H1 (cell line): Measurements from ENCODE around the gene APBA2. TPM values are rescaled to one million over a fixed set of nuclear protein-coding genes. Genes with fewer than 3 reads are reported as not detected.

Source experiments
- CTCF ChIA-PET: fragments of 300-600 bp; sonication (Branson Sonifier 250); formaldehyde crosslinking; loops from one replicate; lab custom pipeline; 2021; ENCODE audit not compliant: partially characterized antibody; lab: Charles Lee
- POLR2A ChIA-PET: fragments of 300-600 bp; sonication (Branson Sonifier 250); formaldehyde crosslinking; loops from one replicate; lab custom pipeline; 2021; ENCODE audit warnings: inconsistent platforms; ENCODE audit not compliant: partially characterized antibody; lab: Charles Lee
- DNase-seq, 2 experiments: peaks; one replicate each; pipeline versions ENCODE4 v3.0.0 to v3.0.0-alpha.2; 2010 to 2022; ENCODE audit warnings: low spot score in 2 of 2, low read depth in 1 of 2, mixed read lengths in 1 of 2
- FAIRE-seq: peaks from 2 replicates; lab custom pipeline; 2011; peaks lifted over from hg19 to GRCh38; lab: Jason Lieb, UNC
- H2AFZ ChIP-seq: 2 replicates; pipeline ENCODE4 v1.8.1; 2012; ENCODE audit warnings: low read length, inconsistent platforms
- H2AK5ac ChIP-seq: 2 replicates; pipeline ENCODE4 v1.6.1; 2013; ENCODE audit warnings: low read depth, low read length
- H2BK120ac ChIP-seq: replicated peaks from 2 replicates; pipeline ENCODE3; 2013; ENCODE audit warnings: low read depth, low read length, inconsistent platforms
- H2BK12ac ChIP-seq: 2 replicates; pipeline ENCODE4 v1.6.1; 2013; ENCODE audit warnings: low read depth, low read length
- H2BK15ac ChIP-seq: 2 replicates; pipeline ENCODE4 v1.6.1; 2013; ENCODE audit warnings: low read length
- H2BK20ac ChIP-seq: 2 replicates; pipeline ENCODE4 v1.6.1; 2013; ENCODE audit warnings: low read length
- H2BK5ac ChIP-seq: 2 replicates; pipeline ENCODE4 v1.6.1; 2013; ENCODE audit warnings: low read depth, low read length
- H3K14ac ChIP-seq: 2 replicates; pipeline ENCODE4 v1.6.1; 2013; ENCODE audit warnings: inconsistent platforms; ENCODE audit not compliant: insufficient read length
- H3K18ac ChIP-seq: 2 replicates; pipeline ENCODE4 v1.6.1; 2013; ENCODE audit warnings: low read length; ENCODE audit errors: extremely low read depth
- H3K23ac ChIP-seq: 2 replicates; pipeline ENCODE4 v1.6.1; 2013; ENCODE audit warnings: inconsistent platforms; ENCODE audit not compliant: insufficient read length
- H3K23me2 ChIP-seq: 2 replicates; pipeline ENCODE4 v1.6.1; 2013; ENCODE audit warnings: low read depth, low read length
- H3K27ac ChIP-seq: 2 replicates; pipeline ENCODE4 v1.6.1; 2011; ENCODE audit warnings: low read depth, low read length, inconsistent platforms
- H3K27me3 ChIP-seq, 4 experiments: replicated peaks in 1 of 4; 1 replicate in 1 of 4; 2 replicates in 3 of 4; pipeline versions ENCODE4 v1.6.1 to v1.8.1; 2011 to 2013; ENCODE audit warnings: low read length in 3 of 4, mild to moderate bottlenecking in 3 of 4, inconsistent platforms in 2 of 4, mixed read lengths in 2 of 4, moderate library complexity in 1 of 4; ENCODE audit not compliant: control insufficient read depth in 3 of 4, insufficient read depth in 3 of 4; ENCODE audit errors: extremely low read depth in 1 of 4
- H3K36me3 ChIP-seq, 4 experiments: 2 replicates each; pipeline versions ENCODE4 v1.6.1 to v1.8.1; 2011 to 2013; ENCODE audit warnings: mild to moderate bottlenecking in 4 of 4, low read length in 3 of 4, moderate library complexity in 2 of 4, control low read depth in 1 of 4, inconsistent platforms in 1 of 4; ENCODE audit not compliant: insufficient read depth in 4 of 4, control insufficient read depth in 2 of 4
- H3K4ac ChIP-seq: replicated peaks from 2 replicates; pipeline ENCODE3; 2013; ENCODE audit warnings: low read length, low read depth, mixed read lengths, inconsistent platforms; ENCODE audit not compliant: insufficient read length
- H3K4me1 ChIP-seq, 4 experiments: replicated peaks in 1 of 4; 1 replicate in 1 of 4; 2 replicates in 3 of 4; pipeline versions ENCODE4 v1.6.1 to v1.8.1; 2011 to 2013; ENCODE audit warnings: low read length in 3 of 4, inconsistent platforms in 2 of 4, mixed read lengths in 1 of 4; ENCODE audit not compliant: insufficient read depth in 4 of 4, control insufficient read depth in 3 of 4
- H3K4me2 ChIP-seq, 2 experiments: 2 replicates each; pipeline versions ENCODE4 v1.6.1 to v1.8.1; 2011 to 2013; ENCODE audit warnings: low read depth in 2 of 2, low read length in 2 of 2, control low read depth in 1 of 2, inconsistent platforms in 1 of 2, mild to moderate bottlenecking in 1 of 2; ENCODE audit not compliant: insufficient read depth in 1 of 2
- H3K4me3 ChIP-seq, 4 experiments: fragments of 200-600, 300-600 bp in 1 of 4; sonication (generic), shearing (Covaris generic), sonication (Bioruptor Twin) in 1 of 4; 2 replicates each; pipeline versions ENCODE4 v1.5.1 to v1.8.1; 2011 to 2016; ENCODE audit warnings: low read length in 4 of 4, low read depth in 3 of 4, control low read depth in 2 of 4, inconsistent platforms in 2 of 4, mild to moderate bottlenecking in 2 of 4, mixed read lengths in 1 of 4, moderate library complexity in 1 of 4; ENCODE audit not compliant: insufficient read depth in 2 of 4; ENCODE audit errors: extremely low read depth in 1 of 4
- H3K56ac ChIP-seq: replicated peaks from 2 replicates; pipeline ENCODE3; 2013; ENCODE audit warnings: low read depth, mild to moderate bottlenecking, mixed read lengths, low read length, inconsistent platforms; ENCODE audit not compliant: insufficient read length
- H3K79me1 ChIP-seq: 2 replicates; pipeline ENCODE4 v1.6.1; 2013; ENCODE audit warnings: low read depth, low read length, control low read depth
- H3K79me2 ChIP-seq, 2 experiments: 2 replicates each; pipeline versions ENCODE4 v1.6.1 to v1.8.1; 2012 to 2013; ENCODE audit warnings: low read length in 2 of 2, mild to moderate bottlenecking in 2 of 2, inconsistent platforms in 1 of 2; ENCODE audit not compliant: insufficient read depth in 2 of 2, control insufficient read depth in 1 of 2
- H3K9ac ChIP-seq, 4 experiments: replicated peaks in 1 of 4; 1 replicate in 1 of 4; 2 replicates in 3 of 4; pipeline versions ENCODE4 v1.6.1 to v1.8.1; 2011 to 2013; ENCODE audit warnings: low read depth in 3 of 4, low read length in 3 of 4, control low read depth in 2 of 4, mild to moderate bottlenecking in 2 of 4, moderate library complexity in 2 of 4, inconsistent platforms in 1 of 4; ENCODE audit errors: extremely low read depth in 1 of 4
- H3K9me3 ChIP-seq, 2 experiments: 2 replicates each; pipeline versions ENCODE4 v1.6.1 to v1.8.1; 2012 to 2013; ENCODE audit warnings: mild to moderate bottlenecking in 2 of 2, moderate library complexity in 2 of 2, control low read depth in 1 of 2, inconsistent platforms in 1 of 2, low read depth in 1 of 2, low read length in 1 of 2, mixed read lengths in 1 of 2; ENCODE audit not compliant: insufficient read depth in 2 of 2
- H4K20me1 ChIP-seq, 2 experiments: replicated peaks in 1 of 2; 2 replicates each; pipeline versions ENCODE3 to v1.8.1; 2011 to 2013; ENCODE audit warnings: inconsistent platforms in 2 of 2, low read length in 2 of 2, mild to moderate bottlenecking in 1 of 2; ENCODE audit not compliant: insufficient read depth in 2 of 2, control insufficient read depth in 1 of 2
- H4K5ac ChIP-seq: 2 replicates; pipeline ENCODE4 v1.6.1; 2013; ENCODE audit warnings: low read length, low read depth, mixed read lengths, inconsistent platforms; ENCODE audit not compliant: insufficient read length
- H4K8ac ChIP-seq: 2 replicates; pipeline ENCODE4 v1.8.0; 2013; ENCODE audit warnings: mild to moderate bottlenecking, moderate library complexity, low read length, inconsistent platforms; ENCODE audit not compliant: insufficient read depth; ENCODE audit errors: extremely low read depth
- H4K91ac ChIP-seq: replicated peaks from 2 replicates; pipeline ENCODE3; 2013; ENCODE audit warnings: low read length, mixed read lengths, inconsistent platforms; ENCODE audit not compliant: insufficient read length
- BACH1 ChIP-seq: IDR thresholded peaks from 2 replicates; pipeline ENCODE4 v1.6.1; 2012; ENCODE audit warnings: low read length, improper control_type of control experiment
- BRCA1 ChIP-seq: IDR thresholded peaks from 2 replicates; pipeline ENCODE4 v1.6.1; 2012; ENCODE audit warnings: low read depth, low read length, improper control_type of control experiment
- CEBPB ChIP-seq: IDR thresholded peaks from 2 replicates; pipeline ENCODE4 v1.6.1; 2012; ENCODE audit warnings: low read depth, low read length
- EGR1 ChIP-seq: IDR thresholded peaks from 2 replicates; pipeline ENCODE4 v1.6.1; 2011; ENCODE audit warnings: low read depth, low read length, borderline replicate concordance
- EZH2 ChIP-seq: fragments of 200-600 bp; sonication (generic); IDR thresholded peaks from 2 replicates; pipeline ENCODE4 v1.7.1; 2012; ENCODE audit warnings: low read depth, mild to moderate bottlenecking, moderate library complexity, low read length, inconsistent platforms; ENCODE audit not compliant: severe bottlenecking
- KDM5A ChIP-seq: fragments of 200-600 bp; IDR thresholded peaks from 2 replicates; pipeline ENCODE4 v1.7.1; 2012; ENCODE audit warnings: mild to moderate bottlenecking, low read length, inconsistent platforms, mixed read lengths
- NRF1 ChIP-seq: IDR thresholded peaks from 2 replicates; pipeline ENCODE4 v1.6.1; 2011; ENCODE audit warnings: mild to moderate bottlenecking, low read depth, low read length, improper control_type of control experiment
- TAF7 ChIP-seq: optimal IDR thresholded peaks from 2 replicates; pipeline ENCODE3; 2011; ENCODE audit warnings: low read depth, mild to moderate bottlenecking, inconsistent platforms, low read length, moderate library complexity, borderline replicate concordance
- TEAD4 ChIP-seq: IDR thresholded peaks from 2 replicates; pipeline ENCODE4 v1.6.1; 2012; ENCODE audit warnings: low read depth, low read length, inconsistent platforms, mixed read lengths
- ZNF274 ChIP-seq: IDR thresholded peaks from 2 replicates; pipeline ENCODE4 v1.7.0; 2012; ENCODE audit warnings: low read length, borderline replicate concordance; ENCODE audit errors: extremely low read depth
- WGBS, 2 experiments: shearing (Covaris generic) in 1 of 2; methylation state at CpG; one replicate each; pipeline versions ENCODE4 v1.1.6 to v1.1.7; 2013 to 2015; ENCODE audit warnings: low lambda C conversion rate in 2 of 2, mixed read lengths in 2 of 2, inconsistent platforms in 1 of 2, low coverage in 1 of 2, missing lambda C conversion rate in 1 of 2; ENCODE audit not compliant: insufficient replicate concordance in 2 of 2, insufficient coverage in 1 of 2, insufficient read length in 1 of 2; ENCODE audit errors: extremely low coverage in 1 of 2, missing lambda C conversion rate in 1 of 2; 5-methylcytosine and 5-hydroxymethylcytosine counted together
- polyA plus RNA-seq, 7 experiments: library from polyadenylated mRNA; depleted of rRNA in 3 of 7; stranded (reverse) in 5 of 7; unstranded in 2 of 7; fragments of >200 nt in 5 of 7; fragments of 200-250 nt in 2 of 7; gene quantifications; 1 replicate in 5 of 7; 2 replicates in 1 of 7; 4 replicates in 1 of 7; pipeline versions ENCODE4 v1.2.1 to v1.2.3, GENCODE V29; 2011 to 2013; ENCODE audit warnings: missing spikeins in 2 of 7, mixed read lengths in 2 of 7
- total RNA-seq: library from RNA; stranded (reverse); fragmentation: NEBNext Ultra II Directional; extraction: Animal tissue kit (Norgen Biotek cat#: 25700); gene quantifications from 2 replicates; pipeline ENCODE4 v1.2.1, GENCODE V29; 2021
- TF ChIP-seq, protein P1 (sequence below): IDR thresholded peaks from 2 replicates; pipeline ENCODE4 v1.6.1; 2011; ENCODE audit warnings: low read depth, mild to moderate bottlenecking, low read length; ENCODE audit not compliant: insufficient read depth

The APBA2 gene
- total and polyA plus RNA-seq, 2 of the 8 experiments (the other 6 are each of a cell fraction or from before 2014, with no cell fraction given) = 15.5 to 19.0 TPM

DNA sequence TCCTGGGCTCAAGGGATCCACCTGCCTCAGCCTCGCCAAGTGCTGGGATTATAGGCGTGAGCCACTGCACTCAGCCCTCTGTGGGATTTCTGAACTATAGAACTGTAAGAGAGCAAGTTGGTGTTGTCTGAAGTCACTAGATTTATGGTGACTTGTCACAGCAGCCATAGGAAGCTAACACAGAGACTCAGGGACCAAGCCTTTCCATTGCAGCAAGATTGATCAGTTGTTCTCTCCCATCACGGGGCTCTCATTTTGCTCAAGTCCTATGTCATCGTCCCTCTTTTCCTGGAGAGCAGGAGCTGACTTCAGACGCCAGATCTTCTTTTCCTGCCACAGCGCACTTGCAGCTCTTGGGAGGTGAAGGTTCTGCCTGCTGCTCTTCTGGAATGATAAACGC, 61.0 kb downstream of the APBA2 start:
- Histone ChIP-seq H3K36me3 (no peaks in the 10 kb centered on the region), H2AK5ac (no peak overlapping the region), H2BK120ac (no peak overlapping the region), H3K23ac (no peak overlapping the region), H3K23me2 (no peaks in the 10 kb centered on the region), H3K27me3 (no peaks in the 10 kb centered on the region; a peak in 2 of 7 replicates), H4K5ac (no peak overlapping the region), H3K27ac (no peak overlapping the region), H3K79me2 (no peaks in the 10 kb centered on the region), H3K4ac (no peak overlapping the region), H3K4me1 (no peaks in the 10 kb centered on the region; a peak in 1 of 7 replicates), H2BK15ac (no peak overlapping the region), H4K20me1 (no peaks in the 10 kb centered on the region), H3K18ac (no peak overlapping the region), H3K4me3 (no peak overlapping the region), H3K9ac (no peak overlapping the region), H2BK20ac (no peak overlapping the region), H4K8ac (no peak overlapping the region), H4K91ac (no peak overlapping the region), H3K56ac (no peak overlapping the region), H3K4me2 (no peak overlapping the region), H2AFZ (no peak overlapping the region), H3K79me1 (no peaks in the 10 kb centered on the region), H3K14ac (no peak overlapping the region), H2BK12ac (no peak overlapping the region), H2BK5ac (no peak overlapping the region), H3K9me3 (no peaks in the 10 kb centered on the region)
- WGBS, 2 experiments = 93% methylated on average over 7 of the region's 7 CpGs; no CpG with 5 or more reads in 1 of the 2 experiments
- no peak for FAIRE-seq
- CTCF ChIA-PET = interaction anchor here (0.6 to 3.3 kb wide), 8 partner anchors 10 to 193 kb away, joined by 3 to 15 read pairs (median 4); no protein-coding TSS in a partner anchor
- no peak for DNase-seq
- POLR2A ChIA-PET = no interaction called here
- TF ChIP-seq EZH2 (no peak), CEBPB (no peak), EGR1 (no peak), ZNF274 (no peak), TEAD4 (no peak), NRF1 (no peak), BRCA1 (no peak), TAF7 (no peak), BACH1 (no peak), KDM5A (no peak)
- TF ChIP-seq, protein P1, sequence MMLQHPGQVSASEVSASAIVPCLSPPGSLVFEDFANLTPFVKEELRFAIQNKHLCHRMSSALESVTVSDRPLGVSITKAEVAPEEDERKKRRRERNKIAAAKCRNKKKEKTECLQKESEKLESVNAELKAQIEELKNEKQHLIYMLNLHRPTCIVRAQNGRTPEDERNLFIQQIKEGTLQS = no peak
